Esophagus muscularis mucosa (tissue), 3 donors: ENCODE results near the gene NAAA.

Experiments used
- EP300 ChIP-seq: sonication (generic); formaldehyde crosslinking; IDR thresholded peaks from one replicate; pipeline ENCODE4 v1.6.1; 2017; ENCODE audit warnings: antibody characterized with exemption
- POLR2A ChIP-seq: fragments of 450-650 bp; IDR thresholded peaks from one replicate; pipeline ENCODE4 v1.6.1; 2017; ENCODE audit warnings: antibody characterized with exemption, moderate library complexity, mild to moderate bottlenecking, low read depth
- POLR2AphosphoS5 ChIP-seq, 2 donors: sonication (generic); formaldehyde crosslinking; IDR thresholded peaks; one replicate each; pipeline ENCODE4 v1.6.1; 2017; ENCODE audit warnings: antibody characterized with exemption in 2 of 2

- TF ChIP-seq POLR2AphosphoS5 (IDR thresholded peaks at IDR 0.05), result no peak
- TF ChIP-seq POLR2A, result no peak
- no peak for TF ChIP-seq EP300
Observed at GRCh38 chr4:75902352-75902751, 38.5 kb downstream of the NAAA start, which contains the start of gene PPEF2.
